Measurements from ENCODE around the gene RAPGEF5.

- TF ChIP-seq ETV6 (conservative IDR thresholded peaks at IDR 0.05 in 1 of 2, IDR thresholded peaks at IDR 0.05 in 1 of 2; ENCODE audit: borderline replicate concordance in 1 of 2, low read depth in 1 of 2) (no peak), NRF1 (conservative IDR thresholded peaks at IDR 0.05; ENCODE audit: low read depth, low read length) (no peak), CTCF (IDR thresholded peaks at IDR 0.05 in 2 of 3, conservative IDR thresholded peaks at IDR 0.05 in 1 of 3; ENCODE audit: control insufficient read depth in 2 of 3, extremely low read depth in 1 of 3, insufficient read depth in 1 of 3, low read depth in 3 of 3, low read length in 3 of 3) (no peak), FOXK2 (IDR thresholded peaks at IDR 0.05) (no peak), SRF (IDR thresholded peaks at IDR 0.05; ENCODE audit: low read depth in 2 of 2, low read length in 2 of 2) (no peak), RBBP5 (conservative IDR thresholded peaks at IDR 0.05) (no peak), POLR2A (IDR thresholded peaks at IDR 0.05; ENCODE audit: low read depth, low read length) (no peak), POLR2AphosphoS5 (IDR thresholded peaks at IDR 0.05; ENCODE audit: low read length) (no peak), SMC3 (IDR thresholded peaks at IDR 0.05; ENCODE audit: borderline replicate concordance, low read length) (no peak), SREBF1 (IDR thresholded peaks at IDR 0.05; ENCODE audit: low read length) (no peak), CEBPZ (IDR thresholded peaks at IDR 0.05; ENCODE audit: low read depth, low read length) (no peak), YY1 (IDR thresholded peaks at IDR 0.05; ENCODE audit: low read depth, low read length) (no peak)
Observed at GRCh38 chr7:22300839-22301238, 56.1 kb downstream of the RAPGEF5 start.

Measured in GM12878 (cell line).